ENCODE results near the gene FAM78B. TPM values are rescaled to one million over a fixed set of nuclear protein-coding genes. Genes with fewer than 3 reads are reported as not detected.

FAM78B gene
- total RNA-seq, 5 donors from 2014 or later (not counting 1 experiment from before 2014, with no cell fraction given), result 0.09 to 0.56 (median 0.36) TPM; not detected in 1

GRCh38 chr1:166032572-166033371, 134.0 kb downstream of the FAM78B start:
- CTCF ChIA-PET, result no interaction called here
- H3K36me3 Mint-ChIP-seq, result no peaks in the 10 kb centered on the region
- H3K27me3 Mint-ChIP-seq, result peaks cover 9 to 10% of the 10 kb centered on the region in 2 donors
- ATAC-seq (replicated peaks in 1 of 4) (no peak), DNase-seq (no peak)
- Histone ChIP-seq H3K27ac (ENCODE audit: low read length) (no peak overlapping the region), H3K4me1 (ENCODE audit: control insufficient read depth in 1 of 2, extremely low read depth in 1 of 2, insufficient read depth in 2 of 2, low read length in 2 of 2) (no peaks in the 10 kb centered on the region), H3K36me3 (ENCODE audit: control insufficient read depth in 2 of 2, extremely low read depth in 1 of 2, insufficient read depth in 1 of 2, low read length in 1 of 2) (no peaks in the 10 kb centered on the region), H3K27me3 (replicated peaks in 1 of 2; ENCODE audit: control insufficient read depth in 2 of 2, extremely low read depth in 1 of 2, insufficient read depth in 2 of 2, low read length in 1 of 2) (peaks cover 0 to 10% of the 10 kb centered on the region in 2 experiments), H3K9me3 (no peaks in the 10 kb centered on the region), H3K4me3 (ENCODE audit: control insufficient read depth in 1 of 2, extremely low read depth in 1 of 2, low read length in 1 of 2) (no peak overlapping the region)
- H3K9me3 Mint-ChIP-seq, result peaks cover 0 to 3% (median 0%) of the 10 kb centered on the region in 3 donors
- H3K27ac Mint-ChIP-seq, result no peak overlapping the region
- H3K4me3 Mint-ChIP-seq, result no peak overlapping the region
- POLR2A ChIA-PET, result no interaction called here
- no peaks in the 10 kb centered on the region for H3K4me1 Mint-ChIP-seq
- 72% methylated on average over 8 of the region's 11 CpGs for WGBS (ENCODE audit: insufficient coverage)

GRCh38 chr1:166031932-166032571, 134.7 kb downstream of the FAM78B start:
- Histone ChIP-seq H3K36me3 (ENCODE audit: control insufficient read depth in 2 of 2, extremely low read depth in 1 of 2, insufficient read depth in 1 of 2, low read length in 1 of 2) (no peaks in the 10 kb centered on the region), H3K4me1 (ENCODE audit: control insufficient read depth in 1 of 2, extremely low read depth in 1 of 2, insufficient read depth in 2 of 2, low read length in 2 of 2) (no peaks in the 10 kb centered on the region), H3K4me3 (ENCODE audit: control insufficient read depth in 1 of 2, extremely low read depth in 1 of 2, low read length in 1 of 2) (no peak overlapping the region), H3K27me3 (replicated peaks in 1 of 2; ENCODE audit: control insufficient read depth in 2 of 2, extremely low read depth in 1 of 2, insufficient read depth in 2 of 2, low read length in 1 of 2) (peaks cover 0 to 14% of the 10 kb centered on the region in 2 experiments), H3K9me3 (no peaks in the 10 kb centered on the region), H3K27ac (ENCODE audit: low read length) (no peak overlapping the region)
- peaks cover 0 to 3% (median 0%) of the 10 kb centered on the region in 3 donors for H3K9me3 Mint-ChIP-seq
- ATAC-seq (replicated peaks in 1 of 4) (no peak), DNase-seq (no peak)
- no CpG with 5 or more reads among the region's 1 CpG for WGBS (ENCODE audit: insufficient coverage)
- ChIA-PET CTCF (no interaction called here), POLR2A (no interaction called here)
- H3K4me3 Mint-ChIP-seq, result no peak overlapping the region
- H3K36me3 Mint-ChIP-seq, result no peaks in the 10 kb centered on the region
- no peak overlapping the region for H3K27ac Mint-ChIP-seq
- H3K27me3 Mint-ChIP-seq, result peaks cover 16 to 17% of the 10 kb centered on the region in 2 donors
- H3K4me1 Mint-ChIP-seq, result no peaks in the 10 kb centered on the region

GRCh38 chr1:166029196-166029945, 137.4 kb downstream of the FAM78B start:
- H3K9me3 ChIP-seq, result no peaks in the 10 kb centered on the region
- Mint-ChIP-seq H3K4me1 (no peaks in the 10 kb centered on the region), H3K4me3 (no peak overlapping the region), H3K27ac (no peak overlapping the region), H3K36me3 (no peaks in the 10 kb centered on the region), H3K9me3 (peaks cover 0 to 3% (median 0%) of the 10 kb centered on the region in 3 donors), H3K27me3 (peaks cover 25 to 28% of the 10 kb centered on the region in 2 donors)
- POLR2A ChIA-PET, result no interaction called here
- H3K27me3 ChIP-seq (replicated peaks in 1 of 2; ENCODE audit: control insufficient read depth in 2 of 2, extremely low read depth in 1 of 2, insufficient read depth in 2 of 2, low read length in 1 of 2), result peaks cover 0 to 9% of the 10 kb centered on the region in 2 experiments
- CTCF ChIA-PET, result no interaction called here
- H3K4me1 ChIP-seq (ENCODE audit: control insufficient read depth in 1 of 2, extremely low read depth in 1 of 2, insufficient read depth in 2 of 2, low read length in 2 of 2), result no peaks in the 10 kb centered on the region
- H3K36me3 ChIP-seq (ENCODE audit: control insufficient read depth in 2 of 2, extremely low read depth in 1 of 2, insufficient read depth in 1 of 2, low read length in 1 of 2), result no peaks in the 10 kb centered on the region
- WGBS (ENCODE audit: insufficient coverage), result 79% methylated on average over 4 of the region's 4 CpGs
- H3K4me3 ChIP-seq (ENCODE audit: control insufficient read depth in 1 of 2, extremely low read depth in 1 of 2, low read length in 1 of 2), result no peak overlapping the region
- no peak overlapping the region for H3K27ac ChIP-seq (ENCODE audit: low read length)
- DNase-seq (no peak), ATAC-seq (replicated peaks in 1 of 4) (no peak)

- ChIA-PET CTCF (no interaction called here), POLR2A (no interaction called here)
- no peak overlapping the region for H3K4me3 Mint-ChIP-seq
- Histone ChIP-seq H3K36me3 (ENCODE audit: control insufficient read depth in 2 of 2, extremely low read depth in 1 of 2, insufficient read depth in 1 of 2, low read length in 1 of 2) (no peaks in the 10 kb centered on the region), H3K27ac (ENCODE audit: low read length) (no peak overlapping the region), H3K9me3 (no peaks in the 10 kb centered on the region), H3K27me3 (replicated peaks in 1 of 2; ENCODE audit: control insufficient read depth in 2 of 2, extremely low read depth in 1 of 2, insufficient read depth in 2 of 2, low read length in 1 of 2) (peaks cover 0 to 3% of the 10 kb centered on the region in 2 experiments), H3K4me1 (ENCODE audit: control insufficient read depth in 1 of 2, extremely low read depth in 1 of 2, insufficient read depth in 2 of 2, low read length in 2 of 2) (no peaks in the 10 kb centered on the region), H3K4me3 (ENCODE audit: control insufficient read depth in 1 of 2, extremely low read depth in 1 of 2, low read length in 1 of 2) (no peak overlapping the region)
- peaks cover 24 to 28% of the 10 kb centered on the region in 2 donors for H3K27me3 Mint-ChIP-seq
- H3K9me3 Mint-ChIP-seq, result peaks cover 0 to 3% (median 0%) of the 10 kb centered on the region in 3 donors
- no peaks in the 10 kb centered on the region for H3K4me1 Mint-ChIP-seq
- H3K27ac Mint-ChIP-seq, result no peak overlapping the region
- DNase-seq (no peak), ATAC-seq (replicated peaks in 1 of 4) (no peak)
- no CpG with 5 or more reads among the region's 1 CpG for WGBS (ENCODE audit: insufficient coverage)
- H3K36me3 Mint-ChIP-seq, result no peaks in the 10 kb centered on the region
These were observed 140.2 kb downstream of the FAM78B start for GRCh38 chr1:166026555-166026954.

GRCh38 chr1:166026143-166026542, 140.7 kb downstream of the FAM78B start:
- Histone ChIP-seq H3K27me3 (replicated peaks in 1 of 2; ENCODE audit: control insufficient read depth in 2 of 2, extremely low read depth in 1 of 2, insufficient read depth in 2 of 2, low read length in 1 of 2) (peaks cover 0 to 3% of the 10 kb centered on the region in 2 experiments), H3K4me1 (ENCODE audit: control insufficient read depth in 1 of 2, extremely low read depth in 1 of 2, insufficient read depth in 2 of 2, low read length in 2 of 2) (no peaks in the 10 kb centered on the region), H3K27ac (ENCODE audit: low read length) (no peak overlapping the region), H3K9me3 (no peaks in the 10 kb centered on the region), H3K36me3 (ENCODE audit: control insufficient read depth in 2 of 2, extremely low read depth in 1 of 2, insufficient read depth in 1 of 2, low read length in 1 of 2) (no peaks in the 10 kb centered on the region), H3K4me3 (ENCODE audit: control insufficient read depth in 1 of 2, extremely low read depth in 1 of 2, low read length in 1 of 2) (no peak overlapping the region)
- peaks cover 24 to 25% of the 10 kb centered on the region in 2 donors for H3K27me3 Mint-ChIP-seq
- WGBS (ENCODE audit: insufficient coverage), result 86% methylated on average over 1 of the region's 2 CpGs
- POLR2A ChIA-PET, result no interaction called here
- H3K27ac Mint-ChIP-seq, result no peak overlapping the region
- H3K36me3 Mint-ChIP-seq, result no peaks in the 10 kb centered on the region
- CTCF ChIA-PET, result no interaction called here
- DNase-seq (no peak), ATAC-seq (replicated peaks in 1 of 4) (no peak)
- H3K4me3 Mint-ChIP-seq, result no peak overlapping the region
- peaks cover 0 to under 1% (median 0%) of the 10 kb centered on the region in 3 donors for H3K9me3 Mint-ChIP-seq
- no peaks in the 10 kb centered on the region for H3K4me1 Mint-ChIP-seq

GRCh38 chr1:166020210-166020609, 146.6 kb downstream of the FAM78B start:
- ATAC-seq (replicated peaks in 1 of 4) (no peak), DNase-seq (no peak)
- Mint-ChIP-seq H3K9me3 (no peaks in the 10 kb centered on the region), H3K4me1 (no peaks in the 10 kb centered on the region), H3K27me3 (peaks cover 17% of the 10 kb centered on the region in 2 donors), H3K4me3 (no peak overlapping the region), H3K36me3 (no peaks in the 10 kb centered on the region), H3K27ac (no peak overlapping the region)
- ChIA-PET POLR2A (no interaction called here), CTCF (no interaction called here)
- Histone ChIP-seq H3K36me3 (ENCODE audit: control insufficient read depth in 2 of 2, extremely low read depth in 1 of 2, insufficient read depth in 1 of 2, low read length in 1 of 2) (no peaks in the 10 kb centered on the region), H3K9me3 (no peaks in the 10 kb centered on the region), H3K4me3 (ENCODE audit: control insufficient read depth in 1 of 2, extremely low read depth in 1 of 2, low read length in 1 of 2) (no peak overlapping the region), H3K4me1 (ENCODE audit: control insufficient read depth in 1 of 2, extremely low read depth in 1 of 2, insufficient read depth in 2 of 2, low read length in 2 of 2) (no peaks in the 10 kb centered on the region), H3K27ac (ENCODE audit: low read length) (no peak overlapping the region), H3K27me3 (replicated peaks in 1 of 2; ENCODE audit: control insufficient read depth in 2 of 2, extremely low read depth in 1 of 2, insufficient read depth in 2 of 2, low read length in 1 of 2) (peaks cover 0 to 2% of the 10 kb centered on the region in 2 experiments)
- WGBS (ENCODE audit: insufficient coverage), result 56% methylated on average over 3 of the region's 3 CpGs
